GM06990 (cell line): ENCODE data around the gene TMEM127.

Experiments used
- DNase-seq: peaks from one replicate; pipeline ENCODE4 v3.0.0-alpha.2; 2011; ENCODE audit not compliant: insufficient read length; ENCODE audit errors: extremely low read depth
- H3K27me3 ChIP-seq: replicated peaks from 2 replicates; pipeline ENCODE4 v1.6.0; 2011; ENCODE audit warnings: low read length; ENCODE audit not compliant: control insufficient read depth, insufficient read depth
- H3K36me3 ChIP-seq: 2 replicates; pipeline ENCODE4 v1.5.1; 2011; ENCODE audit warnings: low read length; ENCODE audit not compliant: control insufficient read depth, insufficient read depth
- H3K4me3 ChIP-seq: replicated peaks from 2 replicates; pipeline ENCODE4 v1.5.1; 2011; ENCODE audit warnings: low read depth, mild to moderate bottlenecking, control low read depth, low read length
- TF ChIP-seq, protein P1 (sequence below): IDR thresholded peaks from 2 replicates; pipeline ENCODE4 v1.5.1; 2011; ENCODE audit warnings: low read length, control low read depth, mild to moderate bottlenecking, inconsistent platforms; ENCODE audit not compliant: insufficient read depth, poor library complexity, severe bottlenecking

TMEM127 gene

GRCh38 chr2:96239091-96239490 is 26.7 kb downstream of the TMEM127 start:
- Histone ChIP-seq H3K4me3 (no peak overlapping the region), H3K36me3 (peaks cover 1% of the 10 kb centered on the region; the same call in 1 of the 2 replicates), H3K27me3 (no peaks in the 10 kb centered on the region)
- TF ChIP-seq, protein P1, sequence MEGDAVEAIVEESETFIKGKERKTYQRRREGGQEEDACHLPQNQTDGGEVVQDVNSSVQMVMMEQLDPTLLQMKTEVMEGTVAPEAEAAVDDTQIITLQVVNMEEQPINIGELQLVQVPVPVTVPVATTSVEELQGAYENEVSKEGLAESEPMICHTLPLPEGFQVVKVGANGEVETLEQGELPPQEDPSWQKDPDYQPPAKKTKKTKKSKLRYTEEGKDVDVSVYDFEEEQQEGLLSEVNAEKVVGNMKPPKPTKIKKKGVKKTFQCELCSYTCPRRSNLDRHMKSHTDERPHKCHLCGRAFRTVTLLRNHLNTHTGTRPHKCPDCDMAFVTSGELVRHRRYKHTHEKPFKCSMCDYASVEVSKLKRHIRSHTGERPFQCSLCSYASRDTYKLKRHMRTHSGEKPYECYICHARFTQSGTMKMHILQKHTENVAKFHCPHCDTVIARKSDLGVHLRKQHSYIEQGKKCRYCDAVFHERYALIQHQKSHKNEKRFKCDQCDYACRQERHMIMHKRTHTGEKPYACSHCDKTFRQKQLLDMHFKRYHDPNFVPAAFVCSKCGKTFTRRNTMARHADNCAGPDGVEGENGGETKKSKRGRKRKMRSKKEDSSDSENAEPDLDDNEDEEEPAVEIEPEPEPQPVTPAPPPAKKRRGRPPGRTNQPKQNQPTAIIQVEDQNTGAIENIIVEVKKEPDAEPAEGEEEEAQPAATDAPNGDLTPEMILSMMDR, result no peak
- no peak for DNase-seq

DNA sequence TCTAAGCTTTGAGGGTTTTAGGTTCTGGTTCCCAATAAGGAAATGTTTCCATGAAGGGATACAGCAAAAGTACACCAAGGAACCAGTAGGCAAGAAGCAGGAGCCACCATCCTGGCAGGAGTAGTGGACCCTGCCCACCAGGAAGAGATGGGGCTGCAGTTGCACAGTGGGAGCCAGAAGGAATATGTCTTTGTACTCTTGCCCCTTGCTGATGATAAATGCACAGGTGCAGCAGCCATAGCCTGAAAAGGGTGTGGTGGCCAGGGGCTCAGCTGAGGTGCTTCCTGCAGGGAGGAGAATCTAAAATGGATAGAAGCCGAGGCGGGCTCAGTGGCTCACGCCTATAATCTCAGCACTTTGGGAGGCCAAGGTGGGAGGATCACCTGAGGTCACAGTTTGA is 27.5 kb downstream of the TMEM127 start:
- Histone ChIP-seq H3K36me3 (peaks cover 1% of the 10 kb centered on the region; the same call in 1 of the 2 replicates), H3K4me3 (no peak overlapping the region), H3K27me3 (no peaks in the 10 kb centered on the region)
- TF ChIP-seq, protein P1, result no peak
- DNase-seq, result no peak

DNA sequence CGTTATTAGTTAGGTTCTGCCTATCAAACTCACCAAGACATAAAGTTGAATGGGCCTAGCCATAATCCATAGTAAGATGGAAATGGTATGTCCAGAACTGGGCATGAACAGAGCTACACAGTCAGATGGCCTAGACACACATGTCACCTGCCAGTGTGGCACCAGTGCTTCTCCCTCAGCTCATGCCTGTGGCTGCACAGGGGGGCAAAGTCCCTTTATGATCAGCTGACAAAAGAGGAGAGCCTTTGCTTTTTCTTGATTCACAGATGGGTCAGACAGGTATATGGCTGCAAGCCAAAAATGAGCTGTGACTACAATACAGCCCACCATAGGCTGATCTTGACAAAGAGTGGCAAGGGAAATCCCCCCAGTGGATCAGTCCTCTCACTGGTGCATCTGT is 28.9 kb downstream of the TMEM127 start:
- TF ChIP-seq, protein P1, result no peak
- H3K27me3 ChIP-seq, result no peaks in the 10 kb centered on the region
- peaks cover 1% of the 10 kb centered on the region; the same call in 1 of the 2 replicates for H3K36me3 ChIP-seq
- H3K4me3 ChIP-seq, result no peak overlapping the region
- no peak for DNase-seq

- TF ChIP-seq, protein P1, result peak; percentile 53
- peak; percentile 64 for DNase-seq
- no peak overlapping the region for H3K4me3 ChIP-seq
- no peaks in the 10 kb centered on the region for H3K36me3 ChIP-seq
- no peaks in the 10 kb centered on the region for H3K27me3 ChIP-seq
These were observed 31.9 kb downstream of the TMEM127 start for GRCh38 chr2:96233880-96234316.

DNA sequence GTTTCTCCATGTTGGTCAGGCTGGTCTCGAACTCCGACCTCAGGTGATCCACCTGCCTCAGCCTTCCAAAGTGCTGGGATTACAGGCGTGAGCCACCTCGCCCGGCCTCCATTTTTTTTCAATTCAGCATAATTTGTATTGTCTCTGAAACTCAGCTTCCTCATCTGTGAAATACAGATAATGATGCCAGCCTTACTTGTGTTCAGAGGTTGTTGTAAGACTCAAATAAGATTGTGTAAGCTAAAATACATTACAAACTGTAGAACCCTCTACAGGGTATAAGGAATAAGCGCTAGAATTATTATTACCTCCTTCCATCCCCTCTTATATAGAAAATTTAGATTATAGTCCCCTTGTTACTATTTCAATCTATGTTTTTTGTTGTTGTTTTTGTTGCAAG is 32.4 kb downstream of the TMEM127 start:
- DNase-seq, result no peak
- Histone ChIP-seq H3K27me3 (no peaks in the 10 kb centered on the region), H3K36me3 (no peaks in the 10 kb centered on the region), H3K4me3 (no peak overlapping the region)
- TF ChIP-seq, protein P1, result no peak

- TF ChIP-seq, protein P1, result no peak
- Histone ChIP-seq H3K36me3 (no peaks in the 10 kb centered on the region), H3K27me3 (no peaks in the 10 kb centered on the region), H3K4me3 (no peak overlapping the region)
- no peak for DNase-seq
These were observed 34.5 kb downstream of the TMEM127 start for GRCh38 chr2:96231316-96231715.
